ENCODE results near the gene METTL5. TPM values are rescaled to one million over a fixed set of nuclear protein-coding genes. Genes with fewer than 3 reads are reported as not detected.
"Not testable (repeated sequence)": the region's sequence is repeated elsewhere in the genome, so short reads cannot be mapped to it uniquely, and the experiment has no call there.

The METTL5 gene
- polyA plus RNA-seq, 1 donor: 48.5 TPM

GRCh38 chr2:169817369-169817768, 7.3 kb downstream of the METTL5 start:
- H3K36me3 ChIP-seq (ENCODE audit: control insufficient read depth, insufficient read depth, low read length): peaks cover 38% of the 10 kb centered on the region
- WGBS (ENCODE audit: insufficient coverage, low lambda C conversion rate): 100% methylated on average over 1 of the region's 6 CpGs
- H3K27ac ChIP-seq (ENCODE audit: low read length); H3K9me3 ChIP-seq (ENCODE audit: control insufficient read depth, low read depth, low read length); DNase-seq; H3K4me3 ChIP-seq (ENCODE audit: low read length); H3K27me3 ChIP-seq (ENCODE audit: control insufficient read depth, insufficient read depth, low read length); H3K4me1 ChIP-seq (ENCODE audit: control insufficient read depth, insufficient read depth, low read length): not testable (repeated sequence)

DNA sequence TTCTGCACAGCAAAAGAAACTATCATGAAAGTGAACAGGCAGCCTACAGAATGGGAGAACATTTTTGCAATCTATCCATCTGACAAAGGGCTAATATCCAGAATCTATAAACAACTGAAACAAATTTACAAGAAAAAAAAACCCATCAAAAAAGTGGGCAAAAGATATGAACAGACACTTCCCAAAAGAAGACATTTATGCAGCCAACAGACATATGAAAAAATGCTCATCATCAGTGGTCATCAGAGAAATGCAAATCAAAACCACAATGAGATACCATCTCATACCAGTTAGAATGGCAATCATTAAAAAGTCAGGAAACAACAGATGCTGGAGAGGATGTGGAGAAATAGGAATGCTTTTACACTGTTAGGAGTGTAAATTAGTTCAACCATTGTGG, 7.7 kb downstream of the METTL5 start:
- not testable (repeated sequence) for H3K9me3 ChIP-seq (ENCODE audit: control insufficient read depth, low read depth, low read length); H3K4me3 ChIP-seq (ENCODE audit: low read length); H3K4me1 ChIP-seq (ENCODE audit: control insufficient read depth, insufficient read depth, low read length); H3K27ac ChIP-seq (ENCODE audit: low read length); DNase-seq; H3K27me3 ChIP-seq (ENCODE audit: control insufficient read depth, insufficient read depth, low read length)
- H3K36me3 ChIP-seq (ENCODE audit: control insufficient read depth, insufficient read depth, low read length): peaks cover 42% of the 10 kb centered on the region

GRCh38 chr2:169815849-169816248, 8.9 kb downstream of the METTL5 start:
- peaks cover 48% of the 10 kb centered on the region for H3K36me3 ChIP-seq (ENCODE audit: control insufficient read depth, insufficient read depth, low read length)
- H3K27ac ChIP-seq (ENCODE audit: low read length): no peak overlapping the region
- H3K4me3 ChIP-seq (ENCODE audit: low read length): no peak overlapping the region
- H3K9me3 ChIP-seq (ENCODE audit: control insufficient read depth, low read depth, low read length): no peaks in the 10 kb centered on the region
- WGBS (ENCODE audit: insufficient coverage, low lambda C conversion rate): no CpG with 5 or more reads among the region's 1 CpG
- no peaks in the 10 kb centered on the region for H3K4me1 ChIP-seq (ENCODE audit: control insufficient read depth, insufficient read depth, low read length)
- H3K27me3 ChIP-seq (ENCODE audit: control insufficient read depth, insufficient read depth, low read length): no peaks in the 10 kb centered on the region
- no peak for DNase-seq

DNA sequence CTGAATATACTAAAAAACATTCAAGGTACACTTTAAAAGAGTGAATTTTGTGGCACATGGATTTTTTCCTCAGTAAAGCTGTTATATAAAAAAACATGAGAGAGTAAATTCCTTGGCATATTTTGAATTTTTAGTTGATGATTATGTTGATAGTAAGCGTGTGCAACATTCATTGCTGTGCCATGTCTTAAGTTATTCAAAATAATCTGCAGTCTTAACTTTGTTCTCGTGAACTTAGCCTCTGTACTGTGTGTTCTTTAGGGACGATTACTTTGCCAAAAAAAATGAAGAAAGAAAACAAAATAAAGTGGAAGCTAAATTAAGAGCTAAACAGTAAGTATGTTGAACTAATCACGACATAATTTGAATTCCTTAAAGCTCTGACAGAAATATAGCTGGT, 16.5 kb downstream of the METTL5 start:
- Histone ChIP-seq H3K27me3 (ENCODE audit: control insufficient read depth, insufficient read depth, low read length) (no peaks in the 10 kb centered on the region), H3K4me1 (ENCODE audit: control insufficient read depth, insufficient read depth, low read length) (no peaks in the 10 kb centered on the region), H3K36me3 (ENCODE audit: control insufficient read depth, insufficient read depth, low read length) (peaks cover 61% of the 10 kb centered on the region), H3K27ac (ENCODE audit: low read length) (no peak overlapping the region), H3K4me3 (ENCODE audit: low read length) (no peak overlapping the region), H3K9me3 (ENCODE audit: control insufficient read depth, low read depth, low read length) (no peaks in the 10 kb centered on the region)
- WGBS (ENCODE audit: insufficient coverage, low lambda C conversion rate): 93% methylated on average over 3 of the region's 4 CpGs
- no peak for DNase-seq

DNA sequence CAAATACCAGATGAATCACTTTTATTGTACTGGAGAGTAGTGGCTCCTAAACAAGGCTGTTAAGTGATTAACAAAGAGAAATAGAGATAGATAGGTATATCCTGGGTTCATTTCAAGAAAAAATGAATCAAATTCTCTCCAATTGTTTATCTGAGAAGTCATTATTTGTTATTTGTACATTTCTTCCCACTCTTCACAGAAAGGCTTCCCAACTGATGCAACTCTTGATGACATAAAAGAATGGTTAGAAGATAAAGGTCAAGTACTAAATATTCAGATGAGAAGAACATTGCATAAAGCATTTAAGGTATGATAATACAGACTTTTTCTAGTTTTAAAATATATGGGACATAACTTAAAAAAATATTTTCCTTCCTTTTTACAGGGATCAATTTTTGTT, 18.1 kb downstream of the METTL5 start:
- no peak for DNase-seq
- Histone ChIP-seq H3K36me3 (ENCODE audit: control insufficient read depth, insufficient read depth, low read length) (peaks cover 59% of the 10 kb centered on the region), H3K27me3 (ENCODE audit: control insufficient read depth, insufficient read depth, low read length) (no peaks in the 10 kb centered on the region), H3K9me3 (ENCODE audit: control insufficient read depth, low read depth, low read length) (no peaks in the 10 kb centered on the region), H3K4me1 (ENCODE audit: control insufficient read depth, insufficient read depth, low read length) (no peaks in the 10 kb centered on the region), H3K4me3 (ENCODE audit: low read length) (no peak overlapping the region), H3K27ac (ENCODE audit: low read length) (no peak overlapping the region)

DNA sequence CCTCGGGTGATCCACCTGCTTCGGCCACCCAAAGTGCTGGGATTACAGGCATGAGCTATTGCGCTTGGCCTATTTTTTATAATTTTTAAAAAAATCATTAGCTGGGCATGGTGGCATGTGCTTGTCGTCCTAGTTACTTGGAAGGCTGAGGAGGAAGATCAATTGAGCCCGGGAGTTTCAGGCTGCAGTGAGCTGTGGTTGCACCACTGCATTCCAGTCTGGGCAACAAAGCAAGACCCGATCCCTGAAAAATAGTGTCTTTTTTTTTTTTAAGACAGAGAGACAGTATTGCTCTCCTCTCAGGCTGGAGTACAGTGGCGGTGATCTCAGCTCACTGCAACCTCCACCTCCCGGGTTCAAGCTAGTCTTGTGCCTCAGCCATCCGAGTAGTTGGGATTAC, 21.2 kb downstream of the METTL5 start:
- no peak overlapping the region for H3K4me3 ChIP-seq (ENCODE audit: low read length)
- no peak for DNase-seq
- H3K4me1 ChIP-seq (ENCODE audit: control insufficient read depth, insufficient read depth, low read length): no peaks in the 10 kb centered on the region
- WGBS (ENCODE audit: insufficient coverage, low lambda C conversion rate): no CpG with 5 or more reads among the region's 9 CpGs
- peaks cover 44% of the 10 kb centered on the region for H3K36me3 ChIP-seq (ENCODE audit: control insufficient read depth, insufficient read depth, low read length)
- no peaks in the 10 kb centered on the region for H3K9me3 ChIP-seq (ENCODE audit: control insufficient read depth, low read depth, low read length)
- H3K27ac ChIP-seq (ENCODE audit: low read length): no peak overlapping the region
- no peaks in the 10 kb centered on the region for H3K27me3 ChIP-seq (ENCODE audit: control insufficient read depth, insufficient read depth, low read length)

GRCh38 chr2:169798718-169799592, 25.8 kb downstream of the METTL5 start, which contains the start of gene SSB:
Gene SSB (plus strand): TSS chr2:169798871. CDS start chr2:169800961, 2,090 bp downstream.
- peak; percentile 90 to 93 for DNase-seq
- Histone ChIP-seq H3K9me3 (ENCODE audit: control insufficient read depth, low read depth, low read length) (no peaks in the 10 kb centered on the region), H3K36me3 (ENCODE audit: control insufficient read depth, insufficient read depth, low read length) (peaks cover 15% of the 10 kb centered on the region), H3K27me3 (ENCODE audit: control insufficient read depth, insufficient read depth, low read length) (no peaks in the 10 kb centered on the region), H3K27ac (ENCODE audit: low read length) (peak within 1 kb of the TSS; percentile 54), H3K4me3 (ENCODE audit: low read length) (peak within 1 kb of the TSS; percentile 59), H3K4me1 (ENCODE audit: control insufficient read depth, insufficient read depth, low read length) (no peaks in the 10 kb centered on the region)
- WGBS (ENCODE audit: insufficient coverage, low lambda C conversion rate): no CpG with 5 or more reads among the region's 67 CpGs

GRCh38 chr2:169798397-169798717, 26.3 kb downstream of the METTL5 start:
- peak overlapping the region; percentile 54 for H3K27ac ChIP-seq (ENCODE audit: low read length)
- H3K9me3 ChIP-seq (ENCODE audit: control insufficient read depth, low read depth, low read length): no peaks in the 10 kb centered on the region
- H3K4me1 ChIP-seq (ENCODE audit: control insufficient read depth, insufficient read depth, low read length): no peaks in the 10 kb centered on the region
- no peaks in the 10 kb centered on the region for H3K27me3 ChIP-seq (ENCODE audit: control insufficient read depth, insufficient read depth, low read length)
- H3K4me3 ChIP-seq (ENCODE audit: low read length): peak overlapping the region; percentile 59
- DNase-seq: no peak
- WGBS (ENCODE audit: insufficient coverage, low lambda C conversion rate): 11% methylated on average over 1 of the region's 4 CpGs
- H3K36me3 ChIP-seq (ENCODE audit: control insufficient read depth, insufficient read depth, low read length): peaks cover 13% of the 10 kb centered on the region

GRCh38 chr2:169797601-169798000, 27.1 kb downstream of the METTL5 start:
- H3K27me3 ChIP-seq (ENCODE audit: control insufficient read depth, insufficient read depth, low read length): no peaks in the 10 kb centered on the region
- DNase-seq: no peak
- H3K4me1 ChIP-seq (ENCODE audit: control insufficient read depth, insufficient read depth, low read length): no peaks in the 10 kb centered on the region
- no peaks in the 10 kb centered on the region for H3K9me3 ChIP-seq (ENCODE audit: control insufficient read depth, low read depth, low read length)
- no peak overlapping the region for H3K4me3 ChIP-seq (ENCODE audit: low read length)
- H3K27ac ChIP-seq (ENCODE audit: low read length): no peak overlapping the region
- H3K36me3 ChIP-seq (ENCODE audit: control insufficient read depth, insufficient read depth, low read length): peaks cover 7% of the 10 kb centered on the region
- no CpG with 5 or more reads among the region's 5 CpGs for WGBS (ENCODE audit: insufficient coverage, low lambda C conversion rate)

DNA sequence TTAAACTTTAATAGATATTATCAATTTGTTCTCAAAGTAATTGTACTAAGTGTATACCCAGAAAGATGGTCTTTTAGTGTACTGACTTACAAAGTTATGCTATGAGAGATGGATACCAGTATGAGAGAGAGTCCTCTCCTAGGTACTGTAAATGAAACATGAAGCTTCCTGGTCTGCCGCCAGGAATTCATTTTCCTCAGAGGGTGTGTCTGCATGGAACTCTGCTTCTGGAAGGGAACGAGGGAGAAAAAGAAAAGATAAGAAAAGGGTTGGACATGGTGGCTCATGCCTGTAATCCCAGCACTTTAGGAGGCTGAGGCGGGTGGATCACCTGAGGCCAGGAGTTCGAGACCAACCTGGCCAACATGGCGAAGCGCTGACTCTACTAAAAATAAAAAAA, 28.3 kb downstream of the METTL5 start:
- no peak overlapping the region for H3K27ac ChIP-seq (ENCODE audit: low read length)
- H3K36me3 ChIP-seq (ENCODE audit: control insufficient read depth, insufficient read depth, low read length): peaks cover 1% of the 10 kb centered on the region
- no peak overlapping the region for H3K4me3 ChIP-seq (ENCODE audit: low read length)
- H3K27me3 ChIP-seq (ENCODE audit: control insufficient read depth, insufficient read depth, low read length): no peaks in the 10 kb centered on the region
- H3K4me1 ChIP-seq (ENCODE audit: control insufficient read depth, insufficient read depth, low read length): no peaks in the 10 kb centered on the region
- DNase-seq: no peak
- H3K9me3 ChIP-seq (ENCODE audit: control insufficient read depth, low read depth, low read length): no peaks in the 10 kb centered on the region
- 67% methylated on average over 1 of the region's 6 CpGs for WGBS (ENCODE audit: insufficient coverage, low lambda C conversion rate)

- Histone ChIP-seq H3K27me3 (ENCODE audit: control insufficient read depth, insufficient read depth, low read length) (no peaks in the 10 kb centered on the region), H3K4me1 (ENCODE audit: control insufficient read depth, insufficient read depth, low read length) (no peaks in the 10 kb centered on the region), H3K9me3 (ENCODE audit: control insufficient read depth, low read depth, low read length) (no peaks in the 10 kb centered on the region), H3K4me3 (ENCODE audit: low read length) (no peak overlapping the region), H3K36me3 (ENCODE audit: control insufficient read depth, insufficient read depth, low read length) (no peaks in the 10 kb centered on the region), H3K27ac (ENCODE audit: low read length) (no peak overlapping the region)
- DNase-seq: no peak
- WGBS (ENCODE audit: insufficient coverage, low lambda C conversion rate): 80% methylated on average over 1 of the region's 2 CpGs
These were observed 29.5 kb downstream of the METTL5 start for GRCh38 chr2:169795181-169795580.

Measured in large intestine (tissue), 3 donors.